Tibial nerve (tissue), 4 donors: ENCODE measurements around the gene GTF2B. TPM values are rescaled to one million over a fixed set of nuclear protein-coding genes. Genes with fewer than 3 reads are reported as not detected.
A peak's percentile ranks its signal among the peaks of the same experiment; 100 is the strongest.
"Not testable (repeated sequence)": the region's sequence is repeated elsewhere in the genome, so short reads cannot be mapped to it uniquely, and the experiment has no call there.

Source experiments
- DNase-seq, 2 donors: peaks; one replicate each; pipeline ENCODE4 v3.0.0-alpha.2; 2019; ENCODE audit warnings: low spot score in 2 of 2
- H3K27ac ChIP-seq, 4 donors: fragments of 200-600 bp; sonication (generic) in 3 of 4; one replicate each; pipeline ENCODE4 v1.5.1; 2017 to 2019; ENCODE audit warnings: mild to moderate bottlenecking in 1 of 4
- H3K27me3 ChIP-seq, 2 donors: fragments of 200-600 bp; sonication (generic) in 1 of 2; one replicate each; pipeline versions ENCODE4 v1.5.1 to v1.6.0; 2017 to 2019
- H3K36me3 ChIP-seq, 3 donors: fragments of 200-600 bp; sonication (generic); one replicate each; pipeline ENCODE4 v1.5.1; 2018 to 2019
- H3K4me1 ChIP-seq, 4 donors: fragments of 200-600 bp; sonication (generic) in 3 of 4; one replicate each; pipeline ENCODE4 v1.5.1; 2017 to 2019
- H3K4me3 ChIP-seq, 4 donors: fragments of 200-600 bp; sonication (generic) in 3 of 4; one replicate each; pipeline ENCODE4 v1.5.1; 2017 to 2019; ENCODE audit warnings: mild to moderate bottlenecking in 1 of 4, moderate library complexity in 1 of 4
- H3K9me3 ChIP-seq, 4 donors: fragments of 200-600 bp; sonication (generic) in 3 of 4; one replicate each; pipeline ENCODE4 v1.5.1; 2017 to 2019
- CTCF ChIP-seq, 5 experiments: fragments of 200-600 bp in 3 of 5; fragments of 450-650 bp in 2 of 5; sonication (generic) in 3 of 5; IDR thresholded peaks; one replicate each; pipeline ENCODE4 v1.5.1; 2016 to 2019; ENCODE audit warnings: antibody characterized with exemption in 5 of 5, mild to moderate bottlenecking in 3 of 5, moderate library complexity in 2 of 5
- EP300 ChIP-seq, 2 donors: sonication (generic); formaldehyde crosslinking; IDR thresholded peaks; one replicate each; pipeline ENCODE4 v1.6.1; 2017; ENCODE audit warnings: antibody characterized with exemption in 2 of 2, mild to moderate bottlenecking in 1 of 2
- POLR2A ChIP-seq, 2 donors: fragments of 450-650 bp; IDR thresholded peaks; one replicate each; pipeline ENCODE4 v1.6.1; 2017; ENCODE audit warnings: antibody characterized with exemption in 2 of 2, mild to moderate bottlenecking in 2 of 2, moderate library complexity in 2 of 2
- WGBS, 2 donors: methylation state at CpG; one replicate each; pipeline ENCODE4 v1.1.5; 2018; 5-methylcytosine and 5-hydroxymethylcytosine counted together
- total RNA-seq, 4 donors: library from RNA; depleted of rRNA; stranded (reverse); fragments of >200 nt; gene quantifications; one replicate each; pipeline ENCODE4 v1.1.0, GENCODE V29; 2016

The GTF2B gene
- 10 to 100 TPM; 17.4 to 55.7 (median 23.7) TPM for total RNA-seq

- peaks cover 0 to 10% (median 5%) of the 10 kb centered on the region in 3 donors for H3K36me3 ChIP-seq
- peak; percentile 82 to 96 for DNase-seq
- no peaks in the 10 kb centered on the region for H3K27me3 ChIP-seq
- H3K27ac ChIP-seq, result peak within 1 kb of the TSS; percentile 92 to 98 (median 95)
- peak; percentile 77 to 100 for TF ChIP-seq EP300 (IDR thresholded peaks at IDR 0.05)
- TF ChIP-seq POLR2A (IDR thresholded peaks at IDR 0.05), result peak; percentile 72 to 87
- peak in 2 of 5 experiments; percentile 38 to 52 for TF ChIP-seq CTCF (IDR thresholded peaks at IDR 0.05)
- H3K9me3 ChIP-seq, result no peaks in the 10 kb centered on the region
- H3K4me3 ChIP-seq, result peak within 1 kb of the TSS; percentile 72 to 99 (median 88)
- 0 to 1% methylated on average over 37 to 40 of the region's 47 CpGs for WGBS, 2 donors
- H3K4me1 ChIP-seq, result peaks cover 0 to 35% (median 13%) of the 10 kb centered on the region in 4 donors
Measured at GRCh38 chr1:88891318-88891950, at the start of gene GTF2B. TSS of gene GTF2B (minus strand) at chr1:88891567. CDS start at chr1:88891499, 68 bp downstream.

- 98 to 100% methylated on average over 1 of the region's 1 CpG for WGBS, 2 donors
- H3K36me3 ChIP-seq, result peaks cover 0 to 85% (median 11%) of the 10 kb centered on the region in 3 donors
- not testable (repeated sequence) for H3K27me3 ChIP-seq
Measured at GRCh38 chr1:88938528-88938927, 47.2 kb upstream of the GTF2B start.

GRCh38 chr1:88936760-88937342 is 45.5 kb upstream of the GTF2B start:
- Histone ChIP-seq H3K27ac (no peak overlapping the region), H3K36me3 (peaks cover 0 to 82% (median 7%) of the 10 kb centered on the region in 3 donors), H3K4me3 (no peak overlapping the region), H3K9me3 (no peaks in the 10 kb centered on the region), H3K4me1 (peaks cover 0 to 5% (median 0%) of the 10 kb centered on the region in 4 donors), H3K27me3 (no peaks in the 10 kb centered on the region)
- TF ChIP-seq POLR2A (IDR thresholded peaks at IDR 0.05) (no peak), CTCF (IDR thresholded peaks at IDR 0.05) (no peak), EP300 (IDR thresholded peaks at IDR 0.05) (no peak)
- DNase-seq, result no peak
- 88 to 89% methylated on average over 3 to 4 of the region's 4 CpGs for WGBS, 2 donors

More at GRCh38 chr1:88938528-88938927, 47.2 kb upstream of the GTF2B start:
- not testable (repeated sequence) for H3K27ac ChIP-seq, H3K4me1 ChIP-seq, H3K9me3 ChIP-seq, DNase-seq, H3K4me3 ChIP-seq

GRCh38 chr1:88936223-88936523 is 44.8 kb upstream of the GTF2B start:
- no peak for DNase-seq
- H3K36me3 ChIP-seq, result peaks cover 0 to 79% (median 7%) of the 10 kb centered on the region in 3 donors
- no peak overlapping the region for H3K27ac ChIP-seq
- no peaks in the 10 kb centered on the region for H3K9me3 ChIP-seq
- H3K4me1 ChIP-seq, result peaks cover 0 to 5% (median 0%) of the 10 kb centered on the region in 4 donors
- TF ChIP-seq POLR2A (IDR thresholded peaks at IDR 0.05) (no peak), EP300 (IDR thresholded peaks at IDR 0.05) (no peak), CTCF (IDR thresholded peaks at IDR 0.05) (no peak)
- H3K4me3 ChIP-seq, result no peak overlapping the region
- no peaks in the 10 kb centered on the region for H3K27me3 ChIP-seq

- Histone ChIP-seq H3K4me3 (no peak overlapping the region), H3K27ac (no peak overlapping the region), H3K4me1 (peaks cover 0 to 5% (median 0%) of the 10 kb centered on the region in 4 donors), H3K36me3 (peaks cover 0 to 79% (median 7%) of the 10 kb centered on the region in 3 donors), H3K27me3 (no peaks in the 10 kb centered on the region), H3K9me3 (no peaks in the 10 kb centered on the region)
- 70 to 71% methylated on average over 5 of the region's 5 CpGs for WGBS, 2 donors
- no peak for DNase-seq
- TF ChIP-seq EP300 (IDR thresholded peaks at IDR 0.05) (no peak), CTCF (IDR thresholded peaks at IDR 0.05) (peak; percentile 59 to 69 (median 63)), POLR2A (IDR thresholded peaks at IDR 0.05) (no peak)
Measured at GRCh38 chr1:88935522-88936222, 44.3 kb upstream of the GTF2B start.

- peaks cover 0 to 93% (median 20%) of the 10 kb centered on the region in 3 donors for H3K36me3 ChIP-seq
- not testable (repeated sequence) for H3K27me3 ChIP-seq, H3K4me1 ChIP-seq, H3K4me3 ChIP-seq, DNase-seq, H3K9me3 ChIP-seq, H3K27ac ChIP-seq
- 91 to 94% methylated on average over 7 of the region's 7 CpGs for WGBS, 2 donors
Measured at GRCh38 chr1:88930176-88930575, 38.8 kb upstream of the GTF2B start.
